ENCODE results near the gene SCAMP2. TPM values are rescaled to one million over a fixed set of nuclear protein-coding genes. Genes with fewer than 3 reads are reported as not detected.
A peak's percentile ranks its signal among the peaks of the same experiment; 100 is the strongest.

SCAMP2 gene
- polyA plus RNA-seq, 3 donors = 124 to 158 (median 124) TPM

GRCh38 chr15:74903676-74904075 is 30.5 kb upstream of the SCAMP2 start:
- Histone ChIP-seq H3K27ac (ENCODE audit: low read depth in 1 of 2, low read length in 2 of 2) (no peak overlapping the region), H3K4me2 (replicated peaks; ENCODE audit: extremely low read depth, low read length, poor library complexity, severe bottlenecking) (no peak overlapping the region), H3K27me3 (ENCODE audit: control insufficient read depth in 2 of 2, insufficient read depth in 2 of 2, low read length in 2 of 2) (no peaks in the 10 kb centered on the region), H2AFZ (ENCODE audit: insufficient read depth, low read depth, low read length, poor library complexity, severe bottlenecking) (no peak overlapping the region), H3K4me3 (replicated peaks in 1 of 3; ENCODE audit: low read depth in 2 of 3, low read length in 3 of 3) (no peak overlapping the region), H4K20me1 (ENCODE audit: insufficient read depth, low read length) (peaks cover 15% of the 10 kb centered on the region), H3K79me2 (ENCODE audit: insufficient read depth, low read length) (peaks cover 23% of the 10 kb centered on the region), H3K36me3 (replicated peaks in 1 of 2; ENCODE audit: control insufficient read depth in 1 of 2, insufficient read depth in 2 of 2, low read length in 2 of 2) (peaks cover 29 to 55% of the 10 kb centered on the region in 2 donors), H3K4me1 (ENCODE audit: control insufficient read depth in 1 of 2, insufficient read depth in 2 of 2, low read length in 2 of 2) (peaks cover 31 to 38% of the 10 kb centered on the region in 2 donors), H3K9ac (ENCODE audit: insufficient read depth, low read length, poor library complexity, severe bottlenecking) (no peak overlapping the region), H3K9me3 (replicated peaks in 1 of 2; ENCODE audit: control insufficient read depth in 1 of 2, insufficient read depth in 1 of 2, low read length in 2 of 2) (no peaks in the 10 kb centered on the region)
- H3K9me3 Mint-ChIP-seq = peaks cover 0 to 2% (median 0%) of the 10 kb centered on the region in 7 donors
- DNase-seq = no peak
- no peak for TF ChIP-seq CTCF (IDR thresholded peaks at IDR 0.05)
- peak overlapping the region in 2 of 7 donors; percentile 32 to 37 for H3K27ac Mint-ChIP-seq
- H3K36me3 Mint-ChIP-seq = peaks cover 46 to 47% of the 10 kb centered on the region in 2 donors
- H3K4me1 Mint-ChIP-seq = peaks cover 39% of the 10 kb centered on the region
- intact Hi-C loops (cut with micrococcal nuclease) = loop anchor here (5.0 to 10.0 kb wide), 2 partner anchors 36 to 59 kb away; partner anchors contain the start of gene ULK3 (in 2 of the 2)
- 100% methylated on average over 1 of the region's 1 CpG for WGBS (ENCODE audit: insufficient coverage)
- H3K4me3 Mint-ChIP-seq = no peak overlapping the region
- peaks cover 0 to 1% (median 0%) of the 10 kb centered on the region in 3 donors for H3K27me3 Mint-ChIP-seq (ENCODE audit: low read depth in 3 of 3)

- peaks cover 15% of the 10 kb centered on the region for H4K20me1 ChIP-seq (ENCODE audit: insufficient read depth, low read length)
- H3K9me3 Mint-ChIP-seq = peaks cover 0 to 2% (median 0%) of the 10 kb centered on the region in 7 donors
- H3K27me3 ChIP-seq (ENCODE audit: control insufficient read depth in 2 of 2, insufficient read depth in 2 of 2, low read length in 2 of 2) = no peaks in the 10 kb centered on the region
- WGBS (ENCODE audit: insufficient coverage) = 44% methylated on average over 2 of the region's 4 CpGs
- no peak for DNase-seq
- intact Hi-C loops (cut with micrococcal nuclease) = loop anchor here (5.0 to 10.0 kb wide), 2 partner anchors 35 to 58 kb away; partner anchors contain the start of gene ULK3 (in 2 of the 2)
- H3K27ac ChIP-seq (ENCODE audit: low read depth in 1 of 2, low read length in 2 of 2) = peak overlapping the region in 1 of 2 donors; percentile 30
- H3K4me2 ChIP-seq (replicated peaks; ENCODE audit: extremely low read depth, low read length, poor library complexity, severe bottlenecking) = no peak overlapping the region
- H3K9ac ChIP-seq (ENCODE audit: insufficient read depth, low read length, poor library complexity, severe bottlenecking) = no peak overlapping the region
- H3K4me1 ChIP-seq (ENCODE audit: control insufficient read depth in 1 of 2, insufficient read depth in 2 of 2, low read length in 2 of 2) = peaks cover 30 to 35% of the 10 kb centered on the region in 2 donors
- no peak for TF ChIP-seq CTCF (IDR thresholded peaks at IDR 0.05)
- no peak overlapping the region for H3K4me3 ChIP-seq (replicated peaks in 1 of 3; ENCODE audit: low read depth in 2 of 3, low read length in 3 of 3)
- H3K4me3 Mint-ChIP-seq = no peak overlapping the region
- H3K79me2 ChIP-seq (ENCODE audit: insufficient read depth, low read length) = peaks cover 23% of the 10 kb centered on the region
- peaks cover 38% of the 10 kb centered on the region for H3K4me1 Mint-ChIP-seq
- H3K36me3 ChIP-seq (replicated peaks in 1 of 2; ENCODE audit: control insufficient read depth in 1 of 2, insufficient read depth in 2 of 2, low read length in 2 of 2) = peaks cover 36 to 66% of the 10 kb centered on the region in 2 donors
- no peak overlapping the region for H2AFZ ChIP-seq (ENCODE audit: insufficient read depth, low read depth, low read length, poor library complexity, severe bottlenecking)
- H3K36me3 Mint-ChIP-seq = peaks cover 50 to 55% of the 10 kb centered on the region in 2 donors
- peaks cover 0 to 1% (median 0%) of the 10 kb centered on the region in 3 donors for H3K27me3 Mint-ChIP-seq (ENCODE audit: low read depth in 3 of 3)
- peak overlapping the region in 6 of 7 donors; percentile 13 to 80 (median 64) for H3K27ac Mint-ChIP-seq
- H3K9me3 ChIP-seq (replicated peaks in 1 of 2; ENCODE audit: control insufficient read depth in 1 of 2, insufficient read depth in 1 of 2, low read length in 2 of 2) = no peaks in the 10 kb centered on the region
Observed at GRCh38 chr15:74902295-74903075, 29.3 kb upstream of the SCAMP2 start.

All from CD14-positive monocyte (primary cell).